ENCODE measurements around the gene CERS6.

DNA sequence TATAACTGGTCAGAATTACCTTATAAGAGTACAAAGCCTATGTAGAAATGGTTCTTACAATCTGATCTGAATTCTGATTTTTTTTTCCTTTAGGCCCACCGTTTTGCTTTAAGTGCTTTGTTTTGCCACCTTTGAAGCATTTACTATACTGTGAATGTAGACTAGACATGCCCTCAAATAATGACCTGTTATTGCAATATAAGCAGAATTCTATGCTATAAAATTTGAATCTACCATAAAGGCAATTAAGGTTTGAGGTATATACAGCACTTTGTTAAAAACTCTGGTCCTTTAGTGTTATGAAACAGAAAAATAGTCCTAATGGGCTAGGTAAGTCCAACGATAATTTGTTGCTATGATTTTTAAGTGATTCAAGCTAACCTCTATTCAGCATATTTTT lies 259.8 kb downstream of the CERS6 start:
- TF ChIP-seq, protein P1, sequence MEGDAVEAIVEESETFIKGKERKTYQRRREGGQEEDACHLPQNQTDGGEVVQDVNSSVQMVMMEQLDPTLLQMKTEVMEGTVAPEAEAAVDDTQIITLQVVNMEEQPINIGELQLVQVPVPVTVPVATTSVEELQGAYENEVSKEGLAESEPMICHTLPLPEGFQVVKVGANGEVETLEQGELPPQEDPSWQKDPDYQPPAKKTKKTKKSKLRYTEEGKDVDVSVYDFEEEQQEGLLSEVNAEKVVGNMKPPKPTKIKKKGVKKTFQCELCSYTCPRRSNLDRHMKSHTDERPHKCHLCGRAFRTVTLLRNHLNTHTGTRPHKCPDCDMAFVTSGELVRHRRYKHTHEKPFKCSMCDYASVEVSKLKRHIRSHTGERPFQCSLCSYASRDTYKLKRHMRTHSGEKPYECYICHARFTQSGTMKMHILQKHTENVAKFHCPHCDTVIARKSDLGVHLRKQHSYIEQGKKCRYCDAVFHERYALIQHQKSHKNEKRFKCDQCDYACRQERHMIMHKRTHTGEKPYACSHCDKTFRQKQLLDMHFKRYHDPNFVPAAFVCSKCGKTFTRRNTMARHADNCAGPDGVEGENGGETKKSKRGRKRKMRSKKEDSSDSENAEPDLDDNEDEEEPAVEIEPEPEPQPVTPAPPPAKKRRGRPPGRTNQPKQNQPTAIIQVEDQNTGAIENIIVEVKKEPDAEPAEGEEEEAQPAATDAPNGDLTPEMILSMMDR (IDR thresholded peaks at IDR 0.05; ENCODE audit: poor library complexity, severe bottlenecking): no peak
- no peak for TF ChIP-seq TAF1 (IDR thresholded peaks at IDR 0.05; ENCODE audit: low read depth)
- no peak for TF ChIP-seq EZH2 (IDR thresholded peaks at IDR 0.05; ENCODE audit: borderline replicate concordance, insufficient read depth, low read length, poor library complexity, severe bottlenecking)
- TF ChIP-seq RAD21 (conservative IDR thresholded peaks at IDR 0.05): no peak
- no peak for TF ChIP-seq POLR2AphosphoS5 (IDR thresholded peaks at IDR 0.05)
